ENCODE measurements around the gene TRIM29. TPM values are rescaled to one million over a fixed set of nuclear protein-coding genes. Genes with fewer than 3 reads are reported as not detected.

Gene TRIM29
- total RNA-seq, 2 donors from 2014 or later: not detected

DNA sequence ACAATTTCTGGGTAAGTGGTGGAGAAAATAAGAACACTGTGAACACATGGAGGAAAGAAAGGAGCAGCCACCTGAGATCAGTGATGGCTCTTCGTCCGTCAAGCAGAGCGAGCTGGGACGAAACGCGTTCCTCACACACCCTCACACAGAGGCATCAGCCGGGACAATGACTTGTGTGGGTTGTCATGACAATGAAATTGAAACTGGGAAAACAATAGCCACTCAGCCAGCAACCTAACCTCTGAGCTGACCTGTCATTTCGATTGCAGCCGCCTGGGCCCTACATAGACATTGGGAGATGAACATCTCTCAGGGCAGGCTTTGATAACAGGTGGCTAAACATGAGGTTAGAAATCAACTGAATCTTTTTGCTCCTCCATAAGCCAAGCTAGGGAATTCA is 51.3 kb downstream of the TRIM29 start:
- Histone ChIP-seq H3K4me1 (ENCODE audit: control insufficient read depth, insufficient read depth, low read length) (no peaks in the 10 kb centered on the region), H3K27ac (ENCODE audit: low read depth, low read length) (no peak overlapping the region), H3K27me3 (ENCODE audit: control insufficient read depth, insufficient read depth, low read length, poor library complexity, severe bottlenecking) (no peaks in the 10 kb centered on the region), H3K36me3 (ENCODE audit: control insufficient read depth, insufficient read depth, low read length) (no peaks in the 10 kb centered on the region), H3K4me3 (ENCODE audit: low read length) (no peak overlapping the region), H3K9me3 (ENCODE audit: control insufficient read depth, low read length) (no peaks in the 10 kb centered on the region), H3K9ac (ENCODE audit: extremely low read depth, low read length, poor library complexity, severe bottlenecking) (no peak overlapping the region)
- Mint-ChIP-seq H3K9me3 (peaks cover 45% of the 10 kb centered on the region), H3K27me3 (ENCODE audit: insufficient read depth) (peaks cover 40% of the 10 kb centered on the region), H3K36me3 (ENCODE audit: low read depth) (peaks cover 8% of the 10 kb centered on the region), H3K4me3 (no peak overlapping the region), H3K27ac (no peak overlapping the region), H3K4me1 (no peaks in the 10 kb centered on the region)
- no peak for DNase-seq
- TF ChIP-seq CTCF (conservative IDR thresholded peaks at IDR 0.05): no peak
- 60 to 74% methylated on average over 1 to 9 of the region's 9 CpGs for WGBS, 2 experiments (ENCODE audit: insufficient coverage in 1 of 2, insufficient read length in 1 of 2)

DNA sequence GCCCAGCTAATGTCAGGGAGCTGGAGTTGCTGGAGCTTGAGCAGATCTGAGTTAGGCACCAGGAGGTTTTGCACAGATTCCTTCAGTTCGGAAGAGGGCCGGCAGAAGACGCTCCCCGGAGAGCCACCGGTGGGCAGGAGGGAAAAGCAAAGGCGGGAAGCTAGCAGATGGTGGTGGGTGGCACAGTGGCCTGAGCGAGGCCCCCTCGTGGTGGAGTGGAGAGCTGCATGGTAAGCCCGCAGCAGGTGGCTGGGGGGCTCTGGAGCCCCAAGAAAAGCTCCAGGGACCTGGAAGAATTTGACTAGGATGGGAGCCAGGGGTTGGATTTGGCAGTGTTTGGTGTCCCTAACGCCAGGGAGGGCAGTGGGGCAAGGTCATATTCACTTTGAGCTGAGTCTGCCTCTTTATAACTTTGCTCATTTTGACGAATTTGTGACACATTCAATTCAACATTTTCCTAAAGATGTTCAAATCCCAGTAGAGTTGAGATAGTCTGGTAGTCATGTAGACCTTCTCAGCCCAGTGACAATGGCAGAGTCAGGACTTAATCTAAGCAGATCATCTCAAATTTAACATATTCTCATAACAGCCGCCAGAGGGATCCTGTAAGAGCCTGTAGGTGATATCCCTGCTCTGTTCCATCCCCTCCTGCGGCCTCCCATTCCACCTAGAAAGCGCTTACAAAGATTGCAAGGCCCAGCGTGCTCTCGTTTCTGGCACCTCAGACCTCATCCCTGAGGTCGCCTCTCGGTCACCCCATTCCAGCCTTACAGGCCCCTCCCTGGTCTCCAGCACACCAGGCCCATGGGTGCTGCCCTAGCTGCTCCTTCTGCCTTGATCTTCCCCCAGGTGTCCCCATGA is 57.9 kb downstream of the TRIM29 start:
- H3K4me3 Mint-ChIP-seq: no peak overlapping the region
- H3K27ac ChIP-seq (ENCODE audit: low read depth, low read length): no peak overlapping the region
- H3K36me3 Mint-ChIP-seq (ENCODE audit: low read depth): peaks cover 19% of the 10 kb centered on the region
- 59 to 69% methylated on average over 13 to 17 of the region's 18 CpGs for WGBS, 2 experiments (ENCODE audit: insufficient coverage in 1 of 2, insufficient read length in 1 of 2)
- peaks cover 54% of the 10 kb centered on the region for H3K9me3 Mint-ChIP-seq
- peak; percentile 57 for TF ChIP-seq CTCF (conservative IDR thresholded peaks at IDR 0.05)
- H3K27me3 Mint-ChIP-seq (ENCODE audit: insufficient read depth): peaks cover 34% of the 10 kb centered on the region
- no peaks in the 10 kb centered on the region for H3K9me3 ChIP-seq (ENCODE audit: control insufficient read depth, low read length)
- H3K9ac ChIP-seq (ENCODE audit: extremely low read depth, low read length, poor library complexity, severe bottlenecking): no peak overlapping the region
- no peaks in the 10 kb centered on the region for H3K4me1 ChIP-seq (ENCODE audit: control insufficient read depth, insufficient read depth, low read length)
- no peaks in the 10 kb centered on the region for H3K27me3 ChIP-seq (ENCODE audit: control insufficient read depth, insufficient read depth, low read length, poor library complexity, severe bottlenecking)
- H3K4me1 Mint-ChIP-seq: no peaks in the 10 kb centered on the region
- H3K27ac Mint-ChIP-seq: no peak overlapping the region
- H3K36me3 ChIP-seq (ENCODE audit: control insufficient read depth, insufficient read depth, low read length): no peaks in the 10 kb centered on the region
- DNase-seq: peak; percentile 76
- no peak overlapping the region for H3K4me3 ChIP-seq (ENCODE audit: low read length)

GRCh38 chr11:120078397-120078796 is 59.5 kb downstream of the TRIM29 start:
- TF ChIP-seq CTCF (conservative IDR thresholded peaks at IDR 0.05): no peak
- Mint-ChIP-seq H3K27ac (no peak overlapping the region), H3K36me3 (ENCODE audit: low read depth) (peaks cover 19% of the 10 kb centered on the region), H3K27me3 (ENCODE audit: insufficient read depth) (peaks cover 34% of the 10 kb centered on the region), H3K4me1 (no peaks in the 10 kb centered on the region), H3K4me3 (no peak overlapping the region), H3K9me3 (peaks cover 46% of the 10 kb centered on the region)
- no peak overlapping the region for H3K27ac ChIP-seq (ENCODE audit: low read depth, low read length)
- 81 to 87% methylated on average over 4 to 5 of the region's 5 CpGs for WGBS, 2 experiments (ENCODE audit: insufficient coverage in 1 of 2, insufficient read length in 1 of 2)
- no peak for DNase-seq
- no peaks in the 10 kb centered on the region for H3K36me3 ChIP-seq (ENCODE audit: control insufficient read depth, insufficient read depth, low read length)
- H3K9me3 ChIP-seq (ENCODE audit: control insufficient read depth, low read length): no peaks in the 10 kb centered on the region
- no peak overlapping the region for H3K9ac ChIP-seq (ENCODE audit: extremely low read depth, low read length, poor library complexity, severe bottlenecking)
- no peak overlapping the region for H3K4me3 ChIP-seq (ENCODE audit: low read length)
- no peaks in the 10 kb centered on the region for H3K27me3 ChIP-seq (ENCODE audit: control insufficient read depth, insufficient read depth, low read length, poor library complexity, severe bottlenecking)
- H3K4me1 ChIP-seq (ENCODE audit: control insufficient read depth, insufficient read depth, low read length): no peaks in the 10 kb centered on the region
